Thyroid gland (tissue), 4 donors: ENCODE data around the gene COG5. TPM values are rescaled to one million over a fixed set of nuclear protein-coding genes. Genes with fewer than 3 reads are reported as not detected.

Experiments
- DNase-seq, 2 donors: peaks; one replicate each; pipeline ENCODE4 v3.0.0-alpha.2; 2019
- H3K27ac ChIP-seq, 3 donors: fragments of 200-600 bp; sonication (generic); 1 replicate in 2 of 3; 2 replicates in 1 of 3; pipeline ENCODE4 v1.5.1; 2016 to 2019; ENCODE audit warnings: mild to moderate bottlenecking in 1 of 3, moderate library complexity in 1 of 3
- H3K27me3 ChIP-seq: fragments of 200-600 bp; sonication (generic); one replicate; pipeline ENCODE4 v1.5.1; 2019
- H3K36me3 ChIP-seq, 2 donors: fragments of 200-600 bp; sonication (generic); one replicate each; pipeline ENCODE4 v1.5.1; 2016 to 2019
- H3K4me1 ChIP-seq, 2 donors: fragments of 200-600 bp; sonication (generic); one replicate each; pipeline ENCODE4 v1.5.1; 2017 to 2019
- H3K4me3 ChIP-seq, 3 donors: fragments of 200-600 bp; sonication (generic); replicated peaks in 1 of 3; 1 replicate in 2 of 3; 2 replicates in 1 of 3; pipeline ENCODE4 v1.5.1; 2016; ENCODE audit warnings: mild to moderate bottlenecking in 1 of 3
- H3K9me3 ChIP-seq: fragments of 200-600 bp; sonication (generic); one replicate; pipeline ENCODE4 v1.5.1; 2017
- POLR2A ChIP-seq, 2 donors: fragments of 450-650 bp; IDR thresholded peaks; one replicate each; pipeline ENCODE4 v1.6.1; 2017; ENCODE audit warnings: antibody characterized with exemption in 2 of 2, mild to moderate bottlenecking in 2 of 2, moderate library complexity in 1 of 2
- WGBS, 2 donors: methylation state at CpG; one replicate each; pipeline ENCODE4 v1.1.5; 2017; 5-methylcytosine and 5-hydroxymethylcytosine counted together
- intact Hi-C: fragments of 100-400 bp; cut with DNase I; formaldehyde crosslinking; loops from one replicate; pipeline ENCODE4 v1.15.1; 2023
- total RNA-seq, 4 donors: library from RNA; depleted of rRNA; stranded (reverse); fragments of >200 nt; gene quantifications; one replicate each; pipeline ENCODE4 v1.2.3, GENCODE V29; 2016
- TF ChIP-seq, protein P1 (sequence below), 6 experiments: fragments of 200-600 bp in 3 of 6; fragments of 450-650 bp in 3 of 6; sonication (generic) in 3 of 6; IDR thresholded peaks; one replicate each; pipeline ENCODE4 v1.5.1; 2016 to 2019; ENCODE audit warnings: antibody characterized with exemption in 6 of 6, mild to moderate bottlenecking in 2 of 6, inconsistent platforms in 1 of 6, moderate library complexity in 1 of 6

Gene COG5
- total RNA-seq, 4 donors from 2014 or later = 108 to 268 (median 148) TPM

DNA sequence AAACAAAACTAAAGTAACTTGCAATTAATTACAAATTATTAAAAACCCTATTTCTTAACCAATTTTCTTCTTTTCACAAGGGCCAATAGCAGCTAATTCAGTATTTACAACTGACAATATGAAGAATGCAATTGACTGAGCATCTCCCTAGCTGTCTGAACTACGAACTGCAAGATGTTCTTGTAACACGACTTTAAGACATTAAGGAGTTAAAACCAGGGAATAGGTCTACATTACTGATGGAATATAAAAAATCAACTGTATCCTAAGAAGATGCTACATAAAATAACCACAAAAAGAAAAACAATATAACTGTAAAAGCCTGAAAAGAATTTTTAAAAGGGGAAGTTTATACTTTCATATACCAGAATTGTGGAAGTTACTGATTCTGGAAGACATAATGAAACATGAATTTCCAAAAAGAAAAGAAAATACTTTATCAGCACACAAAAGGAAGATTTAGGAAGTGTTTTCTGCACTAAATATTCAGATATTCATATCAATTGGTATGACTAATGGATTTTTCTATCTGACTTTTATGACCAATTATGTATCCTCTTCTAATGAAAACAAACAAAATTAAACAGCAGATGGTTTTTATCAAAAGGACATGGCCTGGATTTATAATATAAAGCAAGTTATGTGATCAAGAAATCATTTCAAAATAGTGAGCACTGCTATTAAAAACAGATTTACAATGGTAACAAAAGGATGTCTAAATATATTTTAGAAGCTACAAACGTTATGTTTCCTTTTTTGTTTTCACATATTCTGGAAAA, 92.2 kb downstream of the COG5 start:
- H3K4me1 ChIP-seq = no peaks in the 10 kb centered on the region
- intact Hi-C loops = no loop called here
- no peak for DNase-seq
- H3K27me3 ChIP-seq = no peaks in the 10 kb centered on the region
- H3K9me3 ChIP-seq = no peaks in the 10 kb centered on the region
- H3K27ac ChIP-seq = no peak overlapping the region
- WGBS, 2 donors = 82% methylated on average over 3 of the region's 3 CpGs
- H3K4me3 ChIP-seq = no peak overlapping the region
- H3K36me3 ChIP-seq = no peaks in the 10 kb centered on the region
- TF ChIP-seq, protein P1, sequence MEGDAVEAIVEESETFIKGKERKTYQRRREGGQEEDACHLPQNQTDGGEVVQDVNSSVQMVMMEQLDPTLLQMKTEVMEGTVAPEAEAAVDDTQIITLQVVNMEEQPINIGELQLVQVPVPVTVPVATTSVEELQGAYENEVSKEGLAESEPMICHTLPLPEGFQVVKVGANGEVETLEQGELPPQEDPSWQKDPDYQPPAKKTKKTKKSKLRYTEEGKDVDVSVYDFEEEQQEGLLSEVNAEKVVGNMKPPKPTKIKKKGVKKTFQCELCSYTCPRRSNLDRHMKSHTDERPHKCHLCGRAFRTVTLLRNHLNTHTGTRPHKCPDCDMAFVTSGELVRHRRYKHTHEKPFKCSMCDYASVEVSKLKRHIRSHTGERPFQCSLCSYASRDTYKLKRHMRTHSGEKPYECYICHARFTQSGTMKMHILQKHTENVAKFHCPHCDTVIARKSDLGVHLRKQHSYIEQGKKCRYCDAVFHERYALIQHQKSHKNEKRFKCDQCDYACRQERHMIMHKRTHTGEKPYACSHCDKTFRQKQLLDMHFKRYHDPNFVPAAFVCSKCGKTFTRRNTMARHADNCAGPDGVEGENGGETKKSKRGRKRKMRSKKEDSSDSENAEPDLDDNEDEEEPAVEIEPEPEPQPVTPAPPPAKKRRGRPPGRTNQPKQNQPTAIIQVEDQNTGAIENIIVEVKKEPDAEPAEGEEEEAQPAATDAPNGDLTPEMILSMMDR (IDR thresholded peaks at IDR 0.05) = no peak
- TF ChIP-seq POLR2A (IDR thresholded peaks at IDR 0.05) = no peak

DNA sequence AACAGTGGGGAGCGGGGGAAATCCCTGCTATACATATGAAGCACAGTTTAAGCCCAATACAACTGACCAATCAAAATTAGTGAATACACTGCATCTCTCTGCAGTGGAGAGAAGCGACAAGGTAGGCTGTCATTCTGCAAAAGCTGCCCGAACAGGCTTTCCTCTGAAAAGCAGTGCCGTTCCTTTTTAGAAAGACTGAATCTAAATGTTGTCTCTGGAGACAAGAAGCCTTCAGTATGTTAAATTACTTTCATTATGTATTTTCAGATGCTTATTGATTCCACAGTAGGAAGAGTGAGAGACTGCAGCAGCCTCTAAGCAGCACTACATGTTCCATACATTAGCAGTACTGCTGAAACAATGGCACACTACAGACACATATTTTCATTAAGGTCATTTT, 93.8 kb downstream of the COG5 start, which contains the start of gene GPR22:
GPR22 (plus strand) TSS at position 129 of the 400 bp plus-strand sequence. CDS start 4,004 bp downstream, outside the sequence.
- Histone ChIP-seq H3K9me3 (no peaks in the 10 kb centered on the region), H3K27ac (no peak within 1 kb of the TSS), H3K4me1 (no peaks in the 10 kb centered on the region), H3K27me3 (no peaks in the 10 kb centered on the region), H3K36me3 (no peaks in the 10 kb centered on the region), H3K4me3 (no peak within 1 kb of the TSS)
- 89 to 91% methylated on average over 4 of the region's 4 CpGs for WGBS, 2 donors
- TF ChIP-seq, protein P1 (IDR thresholded peaks at IDR 0.05) = no peak
- no peak for TF ChIP-seq POLR2A (IDR thresholded peaks at IDR 0.05)
- no peak for DNase-seq
- intact Hi-C loops = loop anchor here (10.0 kb wide), 2 partner anchors 95 to 405 kb away; partner anchors contain the start of genes COG5 and DUS4L

DNA sequence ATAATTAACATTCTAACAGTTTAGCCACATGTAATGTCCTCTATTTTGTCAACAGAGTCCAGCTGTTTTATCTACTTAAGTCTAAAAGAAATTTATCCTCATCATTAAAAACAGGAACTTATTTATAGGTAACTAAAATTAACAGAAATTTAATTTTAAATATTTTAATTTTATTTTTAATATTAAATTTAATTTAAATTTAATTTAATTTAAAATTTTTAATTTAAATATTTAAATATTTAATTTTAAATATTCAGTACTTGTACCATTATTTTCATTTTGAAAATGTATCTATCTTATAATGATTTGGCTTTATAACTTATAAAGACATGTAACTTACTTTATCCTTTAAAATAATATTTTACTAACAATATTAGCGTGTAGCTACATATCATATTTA, 94.9 kb downstream of the COG5 start:
- TF ChIP-seq, protein P1 (IDR thresholded peaks at IDR 0.05) = no peak
- no peak for TF ChIP-seq POLR2A (IDR thresholded peaks at IDR 0.05)
- no peak overlapping the region for H3K27ac ChIP-seq

DNA sequence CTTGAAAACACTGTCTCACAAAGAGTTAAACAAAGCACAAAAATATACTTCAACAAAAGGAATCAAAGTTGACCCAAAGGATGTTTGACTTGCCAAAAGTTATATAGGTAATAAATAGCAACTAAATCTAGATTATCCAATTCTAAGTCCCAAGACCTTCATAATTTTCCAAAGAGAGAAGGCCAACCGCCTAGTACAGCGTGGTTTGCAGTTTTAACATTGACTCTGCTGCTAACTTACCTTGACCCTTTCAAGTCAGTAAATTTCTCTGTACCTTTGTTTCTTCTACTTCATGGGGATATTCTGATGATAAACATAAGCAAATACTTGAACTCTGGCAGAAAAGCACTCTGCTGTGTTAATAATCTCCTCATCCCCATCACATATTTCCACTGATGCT, 95.7 kb downstream of the COG5 start:
- intact Hi-C loops = loop anchor here (10.0 kb wide), 2 partner anchors 97 to 407 kb away; partner anchors contain the start of genes COG5 and DUS4L

More for the DNA sequence above, 94.9 kb downstream of the COG5 start:
- Histone ChIP-seq H3K9me3 (no peaks in the 10 kb centered on the region), H3K36me3 (no peaks in the 10 kb centered on the region), H3K4me1 (no peaks in the 10 kb centered on the region), H3K4me3 (no peak overlapping the region), H3K27me3 (no peaks in the 10 kb centered on the region)
- DNase-seq = no peak
- intact Hi-C loops = loop anchor here (10.0 kb wide), 2 partner anchors 96 to 406 kb away; partner anchors contain the start of genes COG5 and DUS4L
- 96 to 97% methylated on average over 1 of the region's 1 CpG for WGBS, 2 donors

More for the DNA sequence above, 95.7 kb downstream of the COG5 start:
- H3K4me1 ChIP-seq = no peaks in the 10 kb centered on the region
- H3K4me3 ChIP-seq = no peak overlapping the region
- no peaks in the 10 kb centered on the region for H3K27me3 ChIP-seq
- no peaks in the 10 kb centered on the region for H3K9me3 ChIP-seq
- WGBS, 2 donors = 95 to 97% methylated on average over 2 of the region's 2 CpGs
- H3K36me3 ChIP-seq = no peaks in the 10 kb centered on the region
- no peak for DNase-seq
- no peak overlapping the region for H3K27ac ChIP-seq
- TF ChIP-seq, protein P1 (IDR thresholded peaks at IDR 0.05) = no peak
- TF ChIP-seq POLR2A (IDR thresholded peaks at IDR 0.05) = no peak
